HEK293 (cell line): ENCODE results near the gene PTGER2.

Experiments used
- BCL11A ChIP-seq: fragments of 450-650 bp; formaldehyde crosslinking; IDR thresholded peaks from 2 replicates; pipeline ENCODE4 v1.5.1; 2016; ENCODE audit warnings: low read depth, missing biosample characterization, missing genetic modification characterization
- KLF10 ChIP-seq: fragments of 450-650 bp; IDR thresholded peaks from 2 replicates; pipeline ENCODE4 v1.5.1; 2018; ENCODE audit warnings: missing biosample characterization, mild to moderate bottlenecking, missing genetic modification characterization
- TCF7L2 ChIP-seq: IDR thresholded peaks from 2 replicates; pipeline ENCODE4 v1.6.1; 2011; ENCODE audit warnings: low read depth, mild to moderate bottlenecking, inconsistent platforms, low read length, moderate library complexity, borderline replicate concordance
- YY1 ChIP-seq: fragments of 450-650 bp; formaldehyde crosslinking; IDR thresholded peaks from 2 replicates; pipeline ENCODE4 v1.5.1; 2018; ENCODE audit warnings: missing biosample characterization, missing genetic modification characterization
- ZBTB17 ChIP-seq: fragments of 450-650 bp; formaldehyde crosslinking; IDR thresholded peaks from 2 replicates; pipeline ENCODE4 v1.5.1; 2016; ENCODE audit warnings: missing biosample characterization, missing genetic modification characterization
- ZBTB48 ChIP-seq: fragments of 450-650 bp; formaldehyde crosslinking; IDR thresholded peaks from 2 replicates; pipeline ENCODE4 v1.5.1; 2016; ENCODE audit warnings: missing biosample characterization, missing genetic modification characterization
- ZBTB8A ChIP-seq: fragments of 450-650 bp; formaldehyde crosslinking; IDR thresholded peaks from 2 replicates; pipeline ENCODE4 v1.5.1; 2016; ENCODE audit warnings: missing biosample characterization, missing genetic modification characterization
- ZNF404 ChIP-seq: fragments of 450-650 bp; formaldehyde crosslinking; IDR thresholded peaks from 2 replicates; pipeline ENCODE4 v1.5.1; 2017; ENCODE audit warnings: missing biosample characterization, missing genetic modification characterization
- ZNF48 ChIP-seq: fragments of 450-650 bp; formaldehyde crosslinking; IDR thresholded peaks from 2 replicates; pipeline ENCODE4 v1.5.1; 2016; ENCODE audit warnings: missing biosample characterization, missing genetic modification characterization
- TF ChIP-seq, protein P1 (sequence below): fragments of 450-650 bp; formaldehyde crosslinking; IDR thresholded peaks from 2 replicates; pipeline ENCODE4 v1.5.1; 2016; ENCODE audit warnings: missing biosample characterization, missing genetic modification characterization
- TF ChIP-seq, protein P2 (sequence below): fragments of 450-650 bp; formaldehyde crosslinking; IDR thresholded peaks from 2 replicates; pipeline ENCODE4 v1.5.1; 2016; ENCODE audit warnings: missing biosample characterization, missing genetic modification characterization
- TF ChIP-seq, protein P3 (sequence below): fragments of 450-650 bp; formaldehyde crosslinking; IDR thresholded peaks from 2 replicates; pipeline ENCODE4 v1.5.1; 2016; ENCODE audit warnings: missing biosample characterization, missing genetic modification characterization

DNA sequence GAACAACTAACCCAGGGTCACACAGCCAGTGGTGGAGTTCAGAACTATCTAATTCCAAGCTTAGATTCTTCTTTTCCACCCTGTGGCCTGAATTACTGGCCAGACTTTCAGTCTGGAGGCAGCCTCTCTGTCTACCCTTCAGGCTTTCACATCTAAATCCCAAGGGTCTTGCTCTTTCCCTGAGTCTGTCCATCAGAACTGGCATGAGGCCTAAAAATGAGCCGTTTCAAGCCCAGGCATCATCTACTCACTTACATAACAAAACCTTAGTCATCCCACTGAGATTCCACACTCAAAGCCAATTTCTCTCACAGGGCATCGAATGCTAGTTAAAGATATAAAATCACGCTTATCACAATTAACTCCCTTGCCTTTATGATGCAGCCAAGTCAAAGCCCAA is 47.9 kb upstream of the PTGER2 start:
- TF ChIP-seq YY1 (tag by site-specific recombination) (no peak), TCF7L2 (no peak), ZBTB8A (tag by site-specific recombination) (no peak), BCL11A (tag by site-specific recombination) (no peak), ZBTB48 (tag by site-specific recombination) (no peak), ZNF404 (tag by site-specific recombination) (no peak), KLF10 (tag by site-specific recombination) (no peak), ZBTB17 (tag by site-specific recombination) (no peak), ZNF48 (tag by site-specific recombination) (no peak)
- TF ChIP-seq, protein P1, sequence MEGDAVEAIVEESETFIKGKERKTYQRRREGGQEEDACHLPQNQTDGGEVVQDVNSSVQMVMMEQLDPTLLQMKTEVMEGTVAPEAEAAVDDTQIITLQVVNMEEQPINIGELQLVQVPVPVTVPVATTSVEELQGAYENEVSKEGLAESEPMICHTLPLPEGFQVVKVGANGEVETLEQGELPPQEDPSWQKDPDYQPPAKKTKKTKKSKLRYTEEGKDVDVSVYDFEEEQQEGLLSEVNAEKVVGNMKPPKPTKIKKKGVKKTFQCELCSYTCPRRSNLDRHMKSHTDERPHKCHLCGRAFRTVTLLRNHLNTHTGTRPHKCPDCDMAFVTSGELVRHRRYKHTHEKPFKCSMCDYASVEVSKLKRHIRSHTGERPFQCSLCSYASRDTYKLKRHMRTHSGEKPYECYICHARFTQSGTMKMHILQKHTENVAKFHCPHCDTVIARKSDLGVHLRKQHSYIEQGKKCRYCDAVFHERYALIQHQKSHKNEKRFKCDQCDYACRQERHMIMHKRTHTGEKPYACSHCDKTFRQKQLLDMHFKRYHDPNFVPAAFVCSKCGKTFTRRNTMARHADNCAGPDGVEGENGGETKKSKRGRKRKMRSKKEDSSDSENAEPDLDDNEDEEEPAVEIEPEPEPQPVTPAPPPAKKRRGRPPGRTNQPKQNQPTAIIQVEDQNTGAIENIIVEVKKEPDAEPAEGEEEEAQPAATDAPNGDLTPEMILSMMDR (tag by site-specific recombination) = no peak
- TF ChIP-seq, protein P2, sequence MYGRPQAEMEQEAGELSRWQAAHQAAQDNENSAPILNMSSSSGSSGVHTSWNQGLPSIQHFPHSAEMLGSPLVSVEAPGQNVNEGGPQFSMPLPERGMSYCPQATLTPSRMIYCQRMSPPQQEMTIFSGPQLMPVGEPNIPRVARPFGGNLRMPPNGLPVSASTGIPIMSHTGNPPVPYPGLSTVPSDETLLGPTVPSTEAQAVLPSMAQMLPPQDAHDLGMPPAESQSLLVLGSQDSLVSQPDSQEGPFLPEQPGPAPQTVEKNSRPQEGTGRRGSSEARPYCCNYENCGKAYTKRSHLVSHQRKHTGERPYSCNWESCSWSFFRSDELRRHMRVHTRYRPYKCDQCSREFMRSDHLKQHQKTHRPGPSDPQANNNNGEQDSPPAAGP = no peak
- TF ChIP-seq, protein P3, sequence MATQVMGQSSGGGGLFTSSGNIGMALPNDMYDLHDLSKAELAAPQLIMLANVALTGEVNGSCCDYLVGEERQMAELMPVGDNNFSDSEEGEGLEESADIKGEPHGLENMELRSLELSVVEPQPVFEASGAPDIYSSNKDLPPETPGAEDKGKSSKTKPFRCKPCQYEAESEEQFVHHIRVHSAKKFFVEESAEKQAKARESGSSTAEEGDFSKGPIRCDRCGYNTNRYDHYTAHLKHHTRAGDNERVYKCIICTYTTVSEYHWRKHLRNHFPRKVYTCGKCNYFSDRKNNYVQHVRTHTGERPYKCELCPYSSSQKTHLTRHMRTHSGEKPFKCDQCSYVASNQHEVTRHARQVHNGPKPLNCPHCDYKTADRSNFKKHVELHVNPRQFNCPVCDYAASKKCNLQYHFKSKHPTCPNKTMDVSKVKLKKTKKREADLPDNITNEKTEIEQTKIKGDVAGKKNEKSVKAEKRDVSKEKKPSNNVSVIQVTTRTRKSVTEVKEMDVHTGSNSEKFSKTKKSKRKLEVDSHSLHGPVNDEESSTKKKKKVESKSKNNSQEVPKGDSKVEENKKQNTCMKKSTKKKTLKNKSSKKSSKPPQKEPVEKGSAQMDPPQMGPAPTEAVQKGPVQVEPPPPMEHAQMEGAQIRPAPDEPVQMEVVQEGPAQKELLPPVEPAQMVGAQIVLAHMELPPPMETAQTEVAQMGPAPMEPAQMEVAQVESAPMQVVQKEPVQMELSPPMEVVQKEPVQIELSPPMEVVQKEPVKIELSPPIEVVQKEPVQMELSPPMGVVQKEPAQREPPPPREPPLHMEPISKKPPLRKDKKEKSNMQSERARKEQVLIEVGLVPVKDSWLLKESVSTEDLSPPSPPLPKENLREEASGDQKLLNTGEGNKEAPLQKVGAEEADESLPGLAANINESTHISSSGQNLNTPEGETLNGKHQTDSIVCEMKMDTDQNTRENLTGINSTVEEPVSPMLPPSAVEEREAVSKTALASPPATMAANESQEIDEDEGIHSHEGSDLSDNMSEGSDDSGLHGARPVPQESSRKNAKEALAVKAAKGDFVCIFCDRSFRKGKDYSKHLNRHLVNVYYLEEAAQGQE (tag by site-specific recombination) = no peak
